IMR-90 (cell line): ENCODE measurements around the gene ACTN1. TPM values are rescaled to one million over a fixed set of nuclear protein-coding genes. Genes with fewer than 3 reads are reported as not detected.
A peak's percentile ranks its signal among the peaks of the same experiment; 100 is the strongest.

Experiments used
- ATAC-seq: fragments of 200-7000 bp; cut with Tn5 transposase; 2 replicates; pipeline ENCODE4 v1.9.1; 2020; ENCODE audit warnings: low read depth, mild to moderate bottlenecking, moderate library complexity
- BruUV-seq: library from RNA; stranded (reverse); fragments of 400-500 nt; replicated peaks from 2 replicates; lab custom pipeline; 2021; lab: Mats Ljungman, UMichigan
- CTCF ChIA-PET: fragments of 300-600 bp; formaldehyde crosslinking; extraction: SDS; loops from one replicate; lab custom pipeline; 2021; ENCODE audit warnings: antibody characterized with exemption; lab: Yijun Ruan, JAX
- POLR2A ChIA-PET: fragments of 300-600 bp; sonication (Branson Sonifier 250); formaldehyde crosslinking; loops from one replicate; lab custom pipeline; 2022; ENCODE audit warnings: antibody characterized with exemption; ENCODE audit not compliant: unreplicated experiment; lab: Charles Lee
- DNase-seq: peaks from one replicate; pipeline ENCODE4 v3.0.0; 2013
- H2AFZ ChIP-seq: replicated peaks from 2 replicates; pipeline ENCODE3; 2013; ENCODE audit warnings: low read length, mild to moderate bottlenecking; ENCODE audit not compliant: poor library complexity
- H2AK5ac ChIP-seq: 2 replicates; pipeline ENCODE4 v1.6.1; 2013; ENCODE audit warnings: low read depth, low read length, inconsistent platforms
- H2AK9ac ChIP-seq: replicated peaks from 2 replicates; pipeline ENCODE3; 2013; ENCODE audit warnings: mild to moderate bottlenecking, low read depth, low read length, moderate library complexity; ENCODE audit not compliant: poor library complexity
- H2BK120ac ChIP-seq: 2 replicates; pipeline ENCODE4 v1.6.1; 2013; ENCODE audit warnings: low read depth, low read length, inconsistent platforms
- H2BK15ac ChIP-seq: 3 replicates; pipeline ENCODE4 v1.6.1; 2013; ENCODE audit warnings: low read depth, low read length, inconsistent platforms
- H2BK20ac ChIP-seq: 2 replicates; pipeline ENCODE4 v1.6.1; 2013; ENCODE audit warnings: low read depth, mild to moderate bottlenecking, inconsistent platforms, low read length, moderate library complexity
- H2BK5ac ChIP-seq: 2 replicates; pipeline ENCODE4 v1.6.1; 2013; ENCODE audit warnings: mild to moderate bottlenecking, low read depth, low read length, inconsistent platforms; ENCODE audit not compliant: poor library complexity, severe bottlenecking
- H3K14ac ChIP-seq: replicated peaks from 2 replicates; pipeline ENCODE4 v1.6.1; 2013; ENCODE audit warnings: low read depth, low read length, inconsistent platforms
- H3K18ac ChIP-seq: 2 replicates; pipeline ENCODE4 v1.6.1; 2013; ENCODE audit warnings: low read depth, low read length, control low read depth
- H3K23ac ChIP-seq: 2 replicates; pipeline ENCODE4 v1.6.1; 2013; ENCODE audit warnings: low read depth, low read length, inconsistent platforms
- H3K27ac ChIP-seq: 2 replicates; pipeline ENCODE4 v1.5.1; 2013; ENCODE audit warnings: mild to moderate bottlenecking, control low read depth, low read length; ENCODE audit not compliant: insufficient read depth
- H3K27me3 ChIP-seq: 2 replicates; pipeline ENCODE4 v1.6.1; 2013; ENCODE audit warnings: low read length; ENCODE audit not compliant: control insufficient read depth, insufficient read depth
- H3K36me3 ChIP-seq: 2 replicates; pipeline ENCODE4 v1.6.1; 2013; ENCODE audit warnings: low read length, mixed read lengths; ENCODE audit not compliant: control insufficient read depth, insufficient read depth
- H3K4ac ChIP-seq: 2 replicates; pipeline ENCODE4 v1.6.1; 2013; ENCODE audit warnings: low read depth, low read length, inconsistent platforms
- H3K4me1 ChIP-seq: 2 replicates; pipeline ENCODE4 v1.6.1; 2013; ENCODE audit warnings: low read length, mixed read lengths; ENCODE audit not compliant: control insufficient read depth, insufficient read depth
- H3K4me2 ChIP-seq: 2 replicates; pipeline ENCODE4 v1.6.1; 2013; ENCODE audit warnings: low read depth, mild to moderate bottlenecking, control low read depth, low read length, moderate library complexity
- H3K4me3 ChIP-seq: 2 replicates; pipeline ENCODE4 v1.5.1; 2013; ENCODE audit warnings: low read depth, mild to moderate bottlenecking, control low read depth, low read length, moderate library complexity; ENCODE audit not compliant: insufficient read depth
- H3K56ac ChIP-seq: 2 replicates; pipeline ENCODE4 v1.6.1; 2013; ENCODE audit warnings: low read length, inconsistent platforms; ENCODE audit not compliant: insufficient read depth; ENCODE audit errors: extremely low read depth
- H3K79me1 ChIP-seq, 2 experiments: 2 replicates each; pipeline ENCODE4 v1.6.1; 2013; ENCODE audit warnings: low read length in 2 of 2, inconsistent platforms in 1 of 2, low read depth in 1 of 2
- H3K9ac ChIP-seq: 2 replicates; pipeline ENCODE4 v1.6.1; 2013; ENCODE audit warnings: low read depth, low read length, control low read depth
- H3K9me1 ChIP-seq: 2 replicates; pipeline ENCODE4 v1.6.1; 2013; ENCODE audit warnings: low read length, inconsistent platforms; ENCODE audit not compliant: insufficient read depth
- H3K9me3 ChIP-seq: 2 replicates; pipeline ENCODE4 v1.6.1; 2013; ENCODE audit warnings: low read length; ENCODE audit not compliant: control insufficient read depth, insufficient read depth
- H4K20me1 ChIP-seq: 2 replicates; pipeline ENCODE4 v1.6.1; 2013; ENCODE audit warnings: low read length, inconsistent platforms; ENCODE audit not compliant: insufficient read depth
- H4K5ac ChIP-seq: 2 replicates; pipeline ENCODE4 v1.6.1; 2013; ENCODE audit warnings: mild to moderate bottlenecking, low read depth, low read length, control low read depth
- H4K8ac ChIP-seq, 2 experiments: 2 replicates each; pipeline ENCODE4 v1.6.1; 2013; ENCODE audit warnings: low read depth in 2 of 2, low read length in 2 of 2, control low read depth in 1 of 2, inconsistent platforms in 1 of 2
- H4K91ac ChIP-seq: 2 replicates; pipeline ENCODE4 v1.6.1; 2013; ENCODE audit warnings: low read depth, low read length, inconsistent platforms; ENCODE audit not compliant: insufficient read depth
- BHLHE40 ChIP-seq: fragments of 150-350 bp; IDR thresholded peaks from 2 replicates; pipeline ENCODE4 v1.6.1; 2016; ENCODE audit warnings: mild to moderate bottlenecking, low read depth, low read length
- CEBPB ChIP-seq: IDR thresholded peaks from 2 replicates; pipeline ENCODE4 v1.6.1; 2012; ENCODE audit warnings: low read depth, low read length, improper control_type of control experiment
- CHD1 ChIP-seq: IDR thresholded peaks from 2 replicates; pipeline ENCODE4 v1.6.1; 2012; ENCODE audit warnings: low read depth, low read length, improper control_type of control experiment
- CTCF ChIP-seq: conservative IDR thresholded peaks from 2 replicates; pipeline ENCODE4 v1.5.1; 2012; ENCODE audit warnings: mild to moderate bottlenecking, low read depth, low read length, improper control_type of control experiment
- ELK1 ChIP-seq: fragments of 150-350 bp; IDR thresholded peaks from 2 replicates; pipeline ENCODE4 v1.6.1; 2016; ENCODE audit warnings: low read depth, mild to moderate bottlenecking, low read length, moderate library complexity, borderline replicate concordance
- FOS ChIP-seq: fragments of 150-350 bp; IDR thresholded peaks from 2 replicates; pipeline ENCODE4 v1.6.1; 2016; ENCODE audit warnings: low read depth, low read length
- MAFK ChIP-seq: IDR thresholded peaks from 2 replicates; pipeline ENCODE4 v1.6.1; 2012; ENCODE audit warnings: low read depth, low read length, improper control_type of control experiment
- MAZ ChIP-seq: IDR thresholded peaks from 2 replicates; pipeline ENCODE4 v1.6.1; 2012; ENCODE audit warnings: low read depth, mild to moderate bottlenecking, low read length, improper control_type of control experiment, moderate library complexity, borderline replicate concordance
- MXI1 ChIP-seq: IDR thresholded peaks from 2 replicates; pipeline ENCODE4 v1.6.1; 2012; ENCODE audit warnings: low read depth, mild to moderate bottlenecking, low read length, moderate library complexity, borderline replicate concordance
- NFE2L2 ChIP-seq: fragments of 150-350 bp; IDR thresholded peaks from 2 replicates; pipeline ENCODE4 v1.6.1; 2016; ENCODE audit warnings: low read depth, mild to moderate bottlenecking, low read length
- POLR2A ChIP-seq: IDR thresholded peaks from 2 replicates; pipeline ENCODE4 v1.6.1; 2012; ENCODE audit warnings: mild to moderate bottlenecking, low read depth, low read length
- RAD21 ChIP-seq: IDR thresholded peaks from 2 replicates; pipeline ENCODE4 v1.6.1; 2012; ENCODE audit warnings: low read length, improper control_type of control experiment
- RCOR1 ChIP-seq: IDR thresholded peaks from 2 replicates; pipeline ENCODE4 v1.6.1; 2012; ENCODE audit warnings: mild to moderate bottlenecking, low read length, improper control_type of control experiment; ENCODE audit not compliant: insufficient replicate concordance
- RFX5 ChIP-seq: IDR thresholded peaks from 2 replicates; pipeline ENCODE4 v1.8.0; 2012; ENCODE audit warnings: low read depth, mild to moderate bottlenecking, low read length, moderate library complexity
- SMC3 ChIP-seq: fragments of 150-350 bp; IDR thresholded peaks from 2 replicates; pipeline ENCODE4 v1.6.1; 2016; ENCODE audit warnings: low read depth, mild to moderate bottlenecking, antibody characterized with exemption, low read length, moderate library complexity
- USF2 ChIP-seq: fragments of 150-350 bp; IDR thresholded peaks from 2 replicates; pipeline ENCODE4 v1.6.1; 2017; ENCODE audit warnings: mild to moderate bottlenecking, antibody characterized with exemption, low read length, low read depth
- WGBS, 2 experiments: methylation state at CpG; one replicate each; pipeline versions ENCODE4 v1.1.5 to v1.1.7; 2013; ENCODE audit warnings: missing lambda C conversion rate in 2 of 2; ENCODE audit not compliant: insufficient read length in 1 of 2; ENCODE audit errors: extremely low coverage in 2 of 2; 5-methylcytosine and 5-hydroxymethylcytosine counted together
- dilution Hi-C: fragments of 300-500 bp; cut with HindIII; formaldehyde crosslinking; loops from one replicate; pipeline ENCODE4 v1.14.3; 2018; ENCODE audit warnings: low sequenced_read_pairs; ENCODE audit not compliant: unreplicated experiment
- in situ Hi-C: fragments of 300-500 bp; cut with MboI; formaldehyde crosslinking; loops from 3 replicates; pipeline ENCODE4 v1.14.3; 2019; ENCODE audit warnings: low sequenced_read_pairs, inconsistent platforms, mixed read lengths
- intact Hi-C: fragments of 100-400 bp; cut with micrococcal nuclease; formaldehyde crosslinking; loops from 2 replicates; pipeline ENCODE4 v1.10.0; 2022
- polyA plus RNA-seq, 3 experiments: library from polyadenylated mRNA; depleted of rRNA; stranded (reverse); fragments of >200 nt; gene quantifications; 2 replicates each; pipeline ENCODE4 v1.2.3, GENCODE V29; 2012; ENCODE audit warnings: low replicate concordance in 1 of 3
- total RNA-seq: library from RNA; depleted of rRNA; stranded (reverse); fragments of >200 nt; gene quantifications from 2 replicates; pipeline ENCODE4 v1.2.3, GENCODE V29; 2012

Gene ACTN1
- total and polyA plus RNA-seq, 2 of the 4 experiments (the other 2 are of a cell fraction) = 684 to 766 TPM

GRCh38 chr14:68949601-68949965 is 29.5 kb downstream of the ACTN1 start:
- CTCF ChIA-PET = interaction anchor here (1.4 kb wide), 1 partner anchor 9 kb away, joined by 4 read pairs; no protein-coding TSS in a partner anchor
- H3K27ac ChIP-seq = peak overlapping the region; percentile 55
- WGBS, 2 experiments = 40% methylated on average over 1 of the region's 2 CpGs; no CpG with 5 or more reads in 1 of the 2 experiments

More at GRCh38 chr14:68949601-68949965, 29.5 kb downstream of the ACTN1 start:
- H2BK20ac ChIP-seq = no peak overlapping the region
- H3K23ac ChIP-seq = peak overlapping the region; percentile 10; the same call in 1 of the 2 replicates
- H3K9me3 ChIP-seq = no peaks in the 10 kb centered on the region
- H3K9ac ChIP-seq = no peak overlapping the region; the same call in 1 of the 2 replicates
- ATAC-seq (no peak), DNase-seq (no peak)
- no peak overlapping the region for H3K4me3 ChIP-seq
- H3K36me3 ChIP-seq = peaks cover 17% of the 10 kb centered on the region
- H2BK120ac ChIP-seq = no peak overlapping the region; the same call in 1 of the 2 replicates
- H2AFZ ChIP-seq = no peak overlapping the region
- H3K56ac ChIP-seq = no peak overlapping the region
- peaks cover 99% of the 10 kb centered on the region for H4K20me1 ChIP-seq
- in situ Hi-C loops (no loop called here), dilution Hi-C loops (no loop called here), intact Hi-C loops (no loop called here)
- H4K91ac ChIP-seq = no peak overlapping the region
- peaks cover 0 to 56% of the 10 kb centered on the region in 2 experiments; a peak in 2 of 4 replicates for H3K79me1 ChIP-seq
- H3K4me1 ChIP-seq = peaks cover 64% of the 10 kb centered on the region
- no peak overlapping the region; the same call in 1 of the 2 replicates for H3K18ac ChIP-seq
- TF ChIP-seq MAFK (no peak), POLR2A (no peak), ELK1 (no peak), NFE2L2 (no peak), RAD21 (no peak), RFX5 (no peak), CTCF (no peak), USF2 (no peak), MAZ (no peak), SMC3 (no peak), MXI1 (no peak), CEBPB (no peak), BHLHE40 (no peak), CHD1 (no peak), FOS (no peak), RCOR1 (no peak)
- H4K5ac ChIP-seq = no peak overlapping the region
- H3K27me3 ChIP-seq = no peaks in the 10 kb centered on the region
- H4K8ac ChIP-seq = no peak overlapping the region
- POLR2A ChIA-PET = no interaction called here
- H3K4me2 ChIP-seq = no peak overlapping the region
- H3K9me1 ChIP-seq = peaks cover 49% of the 10 kb centered on the region
- H3K4ac ChIP-seq = 0 out of 2 replicates have a peak overlapping the region, but pooled peaks have one; percentile 53
- no peak overlapping the region for H2BK15ac ChIP-seq
- peak overlapping the region; percentile 56; the same call in 1 of the 2 replicates for H3K14ac ChIP-seq
- H2BK5ac ChIP-seq = peak overlapping the region; percentile 58
- no peak overlapping the region for H2AK9ac ChIP-seq
- no TSS peak for BruUV-seq
- H2AK5ac ChIP-seq = no peak overlapping the region
